Activated CD8-positive, alpha-beta T cell treated with anti-CD3 and anti-CD28 coated beads, Interleukin-2, amount 10 ng/mL, durations not matched to agents 7 days and 5 days (primary cell): ENCODE measurements around the gene NRP1. TPM values are rescaled to one million over a fixed set of nuclear protein-coding genes. Genes with fewer than 3 reads are reported as not detected.
A peak's percentile ranks its signal among the peaks of the same experiment; 100 is the strongest.

Experiments used
- ATAC-seq: fragments of 150-1000 bp; cut with Tn5 transposase; one replicate; pipeline ENCODE4 v1.10.0; 2021; ENCODE audit warnings: moderate library complexity
- CTCF ChIA-PET: fragments of 350-600 bp; sonication (Branson Sonifier 250); formaldehyde crosslinking; loops from one replicate; lab custom pipeline; 2021; ENCODE audit warnings: antibody characterized with exemption; lab: Charles Lee
- POLR2A ChIA-PET: fragments of 350-600 bp; sonication (Branson Sonifier 250); formaldehyde crosslinking; loops from one replicate; lab custom pipeline; 2021; ENCODE audit warnings: antibody characterized with exemption; lab: Charles Lee
- DNase-seq: peaks from one replicate; pipeline ENCODE4 v3.0.0-alpha.2; 2020
- H3K27ac Mint-ChIP-seq: one replicate; pipeline ENCODE4 v1.8.0; 2021; ENCODE audit warnings: mild to moderate bottlenecking, mixed read lengths
- H3K27me3 Mint-ChIP-seq: one replicate; pipeline ENCODE4 v1.8.0; 2021; ENCODE audit warnings: low read depth, mixed read lengths
- H3K36me3 Mint-ChIP-seq: one replicate; pipeline ENCODE4 v1.8.0; 2021; ENCODE audit warnings: low read depth, mixed read lengths
- H3K4me1 Mint-ChIP-seq: one replicate; pipeline ENCODE4 v1.8.0; 2021; ENCODE audit warnings: low read depth, mixed read lengths
- H3K4me3 Mint-ChIP-seq: one replicate; pipeline ENCODE4 v1.8.0; 2021; ENCODE audit warnings: mild to moderate bottlenecking, mixed read lengths
- H3K9me3 Mint-ChIP-seq: one replicate; pipeline ENCODE4 v1.8.0; 2022; ENCODE audit warnings: mixed read lengths; ENCODE audit not compliant: insufficient read depth
- total RNA-seq, 2 experiments: library from RNA; stranded (reverse); gene quantifications; one replicate each; pipeline ENCODE4 v1.2.3, GENCODE V29; 2021

NRP1 gene
- total RNA-seq, 2 experiments from 2014 or later: 0.11 to 0.23 TPM

DNA sequence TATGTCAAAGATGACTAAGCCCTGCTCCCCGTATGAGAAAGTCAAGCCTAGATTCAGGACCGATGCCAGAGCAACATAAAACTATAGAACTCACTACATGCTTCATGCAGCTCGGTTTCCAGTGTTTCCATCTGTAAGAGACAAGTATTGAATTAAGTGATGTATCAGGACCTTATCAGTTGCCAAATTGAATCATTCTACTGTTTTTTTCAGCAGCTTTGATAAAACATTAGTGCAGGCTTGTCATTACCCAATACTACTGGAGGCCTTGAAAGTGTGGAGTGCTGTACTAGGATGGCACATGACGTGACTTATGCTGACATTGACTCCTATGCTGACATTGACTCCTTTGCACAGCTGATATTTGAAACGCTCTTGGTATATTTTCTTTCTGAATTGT, 10.8 kb upstream of the NRP1 start:
- H3K4me3 Mint-ChIP-seq: no peak overlapping the region
- POLR2A ChIA-PET: no interaction called here
- CTCF ChIA-PET: no interaction called here
- no peaks in the 10 kb centered on the region for H3K9me3 Mint-ChIP-seq
- DNase-seq (no peak), ATAC-seq (no peak)
- H3K36me3 Mint-ChIP-seq: no peaks in the 10 kb centered on the region
- no peak overlapping the region for H3K27ac Mint-ChIP-seq
- peaks cover 5% of the 10 kb centered on the region for H3K4me1 Mint-ChIP-seq
- H3K27me3 Mint-ChIP-seq: peaks cover 19% of the 10 kb centered on the region

DNA sequence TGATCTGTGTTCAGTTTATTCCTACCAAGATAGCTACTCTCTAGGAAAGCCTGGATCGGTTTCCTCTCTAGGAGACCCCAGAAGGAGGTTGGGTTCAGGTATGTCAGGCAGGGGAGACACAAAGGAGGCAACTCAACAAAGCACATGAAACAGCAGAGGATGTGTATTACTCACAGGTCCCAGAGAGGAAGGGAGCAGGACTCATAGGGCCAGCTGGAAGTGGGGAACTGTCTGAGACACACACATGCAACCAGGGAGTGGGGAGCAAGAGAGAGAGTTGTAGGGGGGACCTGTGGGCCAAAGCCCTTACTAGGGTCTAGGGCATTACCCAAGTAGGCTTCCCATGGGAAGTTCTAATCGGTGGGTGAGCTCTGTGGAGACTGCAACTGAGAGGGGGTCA, 10.2 kb upstream of the NRP1 start:
- Mint-ChIP-seq H3K9me3 (no peaks in the 10 kb centered on the region), H3K36me3 (no peaks in the 10 kb centered on the region), H3K4me3 (no peak overlapping the region), H3K27ac (no peak overlapping the region), H3K27me3 (peaks cover 19% of the 10 kb centered on the region), H3K4me1 (peaks cover 5% of the 10 kb centered on the region)
- ATAC-seq: no peak
- DNase-seq: no peak
- ChIA-PET CTCF (no interaction called here), POLR2A (interaction anchor here (0.7 kb wide), 1 partner anchor 74 kb away, joined by 3 read pairs; no protein-coding TSS in a partner anchor)

DNA sequence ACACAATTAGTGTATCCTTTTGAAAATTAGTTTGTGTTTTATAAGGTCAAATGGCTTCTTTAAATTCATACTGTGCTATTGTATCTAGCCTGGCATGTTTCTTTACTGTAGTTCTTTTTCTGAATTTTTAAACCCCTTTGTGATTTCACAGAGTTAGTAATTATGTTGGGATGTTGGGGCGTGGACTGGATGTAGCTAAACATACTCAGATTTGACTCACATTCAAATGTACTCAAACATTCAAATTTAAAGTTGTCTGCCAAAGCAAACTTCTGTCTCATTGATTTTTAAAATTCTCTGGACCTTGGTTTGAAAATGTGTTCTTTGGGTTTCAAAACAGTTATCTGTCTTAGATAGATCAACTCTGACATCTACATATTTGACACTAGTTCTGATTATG, 7.2 kb upstream of the NRP1 start:
- ChIA-PET CTCF (no interaction called here), POLR2A (no interaction called here)
- peaks cover 8% of the 10 kb centered on the region for H3K4me1 Mint-ChIP-seq
- no peaks in the 10 kb centered on the region for H3K36me3 Mint-ChIP-seq
- H3K27me3 Mint-ChIP-seq: peaks cover 30% of the 10 kb centered on the region
- DNase-seq: no peak
- no peak overlapping the region for H3K27ac Mint-ChIP-seq
- no peaks in the 10 kb centered on the region for H3K9me3 Mint-ChIP-seq
- H3K4me3 Mint-ChIP-seq: no peak overlapping the region
- no peak for ATAC-seq

DNA sequence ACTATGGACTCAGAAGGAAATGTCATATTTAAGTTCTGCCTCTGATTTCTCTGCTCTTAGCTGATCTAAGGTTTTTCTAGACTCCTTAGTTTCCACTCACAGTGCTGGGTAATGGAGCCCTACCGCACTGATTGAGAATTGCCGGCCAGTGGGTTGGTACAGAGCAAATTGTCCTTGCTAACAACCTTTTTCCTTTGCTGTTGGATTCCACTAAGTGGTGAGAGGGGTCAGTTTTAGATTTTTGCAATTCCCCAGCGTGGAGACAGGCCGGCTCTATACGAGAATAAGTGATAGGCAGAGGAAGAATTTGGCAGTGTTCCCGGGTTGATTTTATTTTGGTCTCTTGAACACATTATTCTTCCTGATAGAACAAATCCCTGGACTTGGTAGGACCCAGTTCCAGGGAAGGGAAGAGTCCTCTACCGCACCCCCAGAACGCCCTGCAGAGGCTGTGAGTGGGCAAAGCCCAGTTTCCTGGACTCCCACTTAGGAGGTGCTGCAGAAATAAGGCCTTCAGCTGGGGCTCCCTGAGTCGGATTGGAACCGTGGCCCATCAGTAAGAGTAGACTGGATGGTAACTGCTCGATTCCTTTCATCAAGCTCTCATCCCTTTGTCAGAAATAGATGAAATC, 3.0 kb upstream of the NRP1 start:
- Mint-ChIP-seq H3K36me3 (no peaks in the 10 kb centered on the region), H3K9me3 (no peaks in the 10 kb centered on the region), H3K27me3 (peaks cover 57% of the 10 kb centered on the region), H3K4me3 (no peak overlapping the region), H3K27ac (no peak overlapping the region), H3K4me1 (peaks cover 17% of the 10 kb centered on the region)
- no peak for DNase-seq
- ATAC-seq: no peak
- CTCF ChIA-PET: interaction anchor here (0.6 to 1.2 kb wide), 2 partner anchors 12 to 135 kb away, joined by 3 read pairs; no protein-coding TSS in a partner anchor
- POLR2A ChIA-PET: interaction anchor here (0.6 kb wide), 1 partner anchor 14 kb away, joined by 3 read pairs; no protein-coding TSS in a partner anchor

DNA sequence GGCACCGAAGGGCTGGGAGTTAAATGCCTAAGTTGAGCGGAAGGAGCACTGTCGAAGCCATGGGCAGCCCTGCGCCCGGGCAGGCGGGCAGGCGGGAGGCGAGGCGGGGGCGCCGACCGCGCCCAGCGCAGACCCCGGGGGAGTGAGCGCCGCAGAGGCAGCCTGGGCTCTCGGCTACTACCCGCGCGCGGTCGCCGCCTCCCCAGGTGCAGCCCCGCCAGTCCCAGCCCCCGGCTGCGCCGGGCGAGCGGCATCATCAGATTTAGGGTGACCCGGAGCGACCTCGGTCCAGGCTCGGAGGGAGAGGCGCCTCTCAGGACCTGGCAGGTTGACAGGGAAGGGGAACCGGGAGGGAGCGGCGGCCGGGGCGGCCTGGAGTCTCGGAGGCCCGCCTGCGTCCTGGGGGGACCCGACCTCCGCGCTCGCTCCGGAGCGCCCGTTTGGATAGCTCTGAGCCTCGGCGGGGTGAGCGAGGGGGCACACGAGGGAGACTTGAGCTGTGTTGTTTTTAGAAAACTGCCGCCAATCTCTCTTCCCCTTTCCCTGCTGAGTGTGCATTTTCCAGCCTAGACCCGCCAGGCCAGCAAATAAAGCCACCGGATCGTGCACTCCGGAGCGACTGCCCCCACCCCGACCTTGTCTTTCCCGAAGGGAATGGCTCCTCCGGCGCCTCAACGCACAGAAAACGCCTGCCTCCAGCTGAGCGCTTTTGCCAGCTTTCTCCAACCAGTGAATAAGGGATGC, 2.3 kb upstream of the NRP1 start:
- no peaks in the 10 kb centered on the region for H3K36me3 Mint-ChIP-seq
- no peak overlapping the region for H3K27ac Mint-ChIP-seq
- POLR2A ChIA-PET: no interaction called here

DNA sequence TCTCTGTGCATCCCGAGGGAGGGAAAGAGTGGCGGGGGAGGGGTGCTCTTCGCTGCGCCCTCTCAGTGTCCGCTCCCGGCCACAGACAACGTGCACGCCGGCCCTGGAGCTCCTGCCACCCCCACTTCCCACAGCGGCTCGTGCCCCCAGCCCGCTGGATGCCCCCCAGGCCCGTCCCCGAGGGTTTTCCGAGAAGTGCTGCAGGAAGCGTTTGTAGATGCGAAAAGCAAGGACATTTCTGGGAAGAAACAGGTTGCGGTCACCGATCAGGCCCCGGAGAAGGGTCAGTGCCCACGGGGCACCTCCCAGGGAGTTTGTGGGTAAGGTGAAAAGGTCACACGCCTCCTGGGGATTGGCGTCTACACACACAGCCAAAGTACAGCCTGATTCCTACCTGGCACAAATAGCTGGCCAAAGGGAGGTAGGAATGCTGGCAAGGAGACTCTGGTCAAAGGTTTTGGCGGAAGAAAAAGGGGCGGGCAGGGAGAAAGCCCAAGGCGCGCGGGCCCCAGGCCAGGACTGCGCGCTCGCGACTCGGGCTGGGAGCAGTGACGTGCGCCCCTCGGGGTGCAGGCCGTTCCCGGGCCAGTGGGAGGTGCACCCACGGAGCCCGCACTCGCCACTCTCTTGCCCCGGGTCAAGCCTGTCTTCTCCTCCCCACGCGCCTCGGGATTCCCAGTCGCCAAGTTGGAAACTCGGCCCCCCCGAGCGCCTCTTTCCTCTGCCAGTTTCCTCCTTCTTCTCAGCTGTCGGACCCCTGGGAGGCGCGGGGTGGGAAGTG, 1.5 kb upstream of the NRP1 start:
- H3K27ac Mint-ChIP-seq: no peak overlapping the region
- no peaks in the 10 kb centered on the region for H3K36me3 Mint-ChIP-seq
- DNase-seq (no peak), ATAC-seq (no peak)
- H3K9me3 Mint-ChIP-seq: no peaks in the 10 kb centered on the region
- H3K4me3 Mint-ChIP-seq: peak overlapping the region; percentile 20
- POLR2A ChIA-PET: no interaction called here
- H3K4me1 Mint-ChIP-seq: peaks cover 16% of the 10 kb centered on the region
- peaks cover 66% of the 10 kb centered on the region for H3K27me3 Mint-ChIP-seq
- CTCF ChIA-PET: no interaction called here

More for the DNA sequence above, 2.3 kb upstream of the NRP1 start:
- Mint-ChIP-seq H3K9me3 (no peaks in the 10 kb centered on the region), H3K4me1 (peaks cover 16% of the 10 kb centered on the region), H3K4me3 (no peak overlapping the region), H3K27me3 (peaks cover 59% of the 10 kb centered on the region)
- ATAC-seq: no peak
- no peak for DNase-seq
- CTCF ChIA-PET: interaction anchor here (1.2 kb wide), 1 partner anchor 12 kb away, joined by 3 read pairs; no protein-coding TSS in a partner anchor

DNA sequence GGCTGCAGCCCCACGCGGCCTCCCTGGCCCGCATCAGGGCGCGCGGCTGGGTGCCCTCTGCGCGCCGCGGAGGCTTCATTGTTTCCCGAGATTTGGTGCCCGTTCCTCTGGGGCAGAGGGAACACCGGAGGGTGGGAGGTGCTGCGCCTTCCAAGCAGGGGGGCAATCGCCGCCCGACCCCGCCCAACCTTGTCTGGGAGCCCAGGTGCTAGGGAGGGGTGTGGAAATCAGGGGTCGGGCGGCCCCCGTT, 1.0 kb upstream of the NRP1 start:
- POLR2A ChIA-PET: no interaction called here
- ATAC-seq (no peak), DNase-seq (no peak)
- no peaks in the 10 kb centered on the region for H3K36me3 Mint-ChIP-seq
- H3K27me3 Mint-ChIP-seq: peaks cover 67% of the 10 kb centered on the region
- H3K4me3 Mint-ChIP-seq: no peak overlapping the region
- peaks cover 21% of the 10 kb centered on the region for H3K4me1 Mint-ChIP-seq
- CTCF ChIA-PET: no interaction called here
- no peak overlapping the region for H3K27ac Mint-ChIP-seq
- H3K9me3 Mint-ChIP-seq: no peaks in the 10 kb centered on the region

DNA sequence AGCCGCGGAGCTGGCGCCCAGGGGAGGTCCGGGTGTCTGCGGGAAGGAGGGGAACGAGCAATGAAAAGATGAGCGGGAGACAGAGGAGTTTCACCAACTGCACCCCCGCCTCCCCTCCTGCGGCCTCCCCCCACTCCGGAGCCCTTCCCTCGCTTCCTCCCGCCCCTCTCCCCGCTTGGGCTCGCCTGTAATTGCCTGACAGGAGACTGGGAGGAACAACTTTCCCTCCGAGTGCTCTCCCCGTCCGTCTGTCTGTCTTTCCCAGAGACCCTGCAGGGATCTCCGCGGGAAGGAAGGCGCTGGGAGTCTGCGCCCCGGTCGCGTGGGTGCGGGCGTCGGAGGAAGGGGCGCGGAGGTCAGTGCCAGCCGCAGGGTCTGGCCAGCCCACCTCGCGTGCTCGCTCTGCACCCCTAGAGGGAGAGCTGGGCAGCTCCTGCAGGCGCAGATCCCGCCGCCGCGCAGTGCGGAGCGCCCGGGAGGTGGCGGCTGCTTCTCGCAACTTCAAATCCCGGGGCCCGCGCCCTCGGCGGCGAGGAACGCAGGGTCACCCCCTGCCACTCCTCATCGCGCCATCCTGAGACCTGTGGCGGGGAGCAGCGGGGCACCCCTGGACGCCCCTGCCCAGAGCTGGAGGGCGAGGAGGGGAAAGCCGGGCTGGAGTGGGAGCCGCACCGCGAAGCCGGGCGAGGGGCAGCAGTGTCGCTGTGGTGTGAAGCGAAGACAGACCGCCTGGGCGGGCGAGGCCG, 511 bp upstream of the NRP1 start:
- ChIA-PET CTCF (interaction anchor here (0.9 kb wide), 1 partner anchor 142 kb away, joined by 3 read pairs; no protein-coding TSS in a partner anchor), POLR2A (no interaction called here)
- H3K36me3 Mint-ChIP-seq: no peaks in the 10 kb centered on the region
- peak overlapping the region; percentile 53 for H3K4me3 Mint-ChIP-seq
- peaks cover 23% of the 10 kb centered on the region for H3K4me1 Mint-ChIP-seq
- H3K27me3 Mint-ChIP-seq: peaks cover 69% of the 10 kb centered on the region
- no peak overlapping the region for H3K27ac Mint-ChIP-seq
- ATAC-seq (peak; percentile 50), DNase-seq (peak; percentile 27)
- H3K9me3 Mint-ChIP-seq: no peaks in the 10 kb centered on the region

DNA sequence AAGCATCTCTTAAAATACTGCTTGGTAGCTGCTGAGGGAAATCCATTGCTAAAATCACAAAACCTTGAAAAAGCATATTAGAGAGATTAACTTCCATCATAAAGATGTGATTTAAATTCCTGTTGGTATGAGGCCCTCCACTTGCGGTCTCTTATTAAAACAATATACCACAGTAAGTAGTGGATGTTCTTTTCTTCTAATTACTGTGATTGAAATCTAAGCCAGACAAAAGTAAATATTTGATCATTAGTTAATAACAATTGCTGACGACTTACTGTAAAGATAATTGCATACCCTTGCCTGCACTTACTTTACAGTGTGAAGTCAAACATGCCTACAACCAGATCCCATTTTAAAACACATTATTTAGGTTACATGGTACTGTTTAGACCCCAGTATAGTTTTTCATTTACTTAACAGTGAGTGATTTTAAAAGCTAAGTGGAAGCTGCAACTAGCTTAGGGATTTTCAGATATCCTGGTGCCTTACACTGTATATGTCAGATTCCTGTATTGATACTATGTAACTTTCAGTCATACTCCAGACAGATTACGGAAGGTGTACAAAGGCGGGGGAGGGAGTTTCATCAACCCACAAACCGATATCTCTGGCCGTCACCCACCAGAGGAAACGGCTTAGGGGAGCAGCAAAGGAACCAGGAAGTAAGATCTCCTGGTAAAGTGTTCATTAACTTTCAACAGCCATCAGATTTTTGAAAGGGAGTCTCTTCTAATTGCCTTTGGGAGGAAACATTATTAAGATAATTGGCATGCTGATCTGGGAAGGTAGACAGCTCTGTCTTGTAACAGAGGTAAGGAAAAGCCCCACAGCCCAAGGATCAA, 986 bp downstream of the NRP1 start:
- Mint-ChIP-seq H3K4me3 (peak overlapping the region; percentile 70), H3K36me3 (no peaks in the 10 kb centered on the region), H3K27ac (no peak overlapping the region), H3K4me1 (peaks cover 23% of the 10 kb centered on the region), H3K27me3 (peaks cover 70% of the 10 kb centered on the region), H3K9me3 (no peaks in the 10 kb centered on the region)
- DNase-seq (peak; percentile 62), ATAC-seq (peak; percentile 58)
- ChIA-PET CTCF (interaction anchor here (0.8 to 3.3 kb wide), 5 partner anchors 10 to 1304 kb away, joined by 3 to 27 read pairs (median 3); no protein-coding TSS in a partner anchor), POLR2A (no interaction called here)

DNA sequence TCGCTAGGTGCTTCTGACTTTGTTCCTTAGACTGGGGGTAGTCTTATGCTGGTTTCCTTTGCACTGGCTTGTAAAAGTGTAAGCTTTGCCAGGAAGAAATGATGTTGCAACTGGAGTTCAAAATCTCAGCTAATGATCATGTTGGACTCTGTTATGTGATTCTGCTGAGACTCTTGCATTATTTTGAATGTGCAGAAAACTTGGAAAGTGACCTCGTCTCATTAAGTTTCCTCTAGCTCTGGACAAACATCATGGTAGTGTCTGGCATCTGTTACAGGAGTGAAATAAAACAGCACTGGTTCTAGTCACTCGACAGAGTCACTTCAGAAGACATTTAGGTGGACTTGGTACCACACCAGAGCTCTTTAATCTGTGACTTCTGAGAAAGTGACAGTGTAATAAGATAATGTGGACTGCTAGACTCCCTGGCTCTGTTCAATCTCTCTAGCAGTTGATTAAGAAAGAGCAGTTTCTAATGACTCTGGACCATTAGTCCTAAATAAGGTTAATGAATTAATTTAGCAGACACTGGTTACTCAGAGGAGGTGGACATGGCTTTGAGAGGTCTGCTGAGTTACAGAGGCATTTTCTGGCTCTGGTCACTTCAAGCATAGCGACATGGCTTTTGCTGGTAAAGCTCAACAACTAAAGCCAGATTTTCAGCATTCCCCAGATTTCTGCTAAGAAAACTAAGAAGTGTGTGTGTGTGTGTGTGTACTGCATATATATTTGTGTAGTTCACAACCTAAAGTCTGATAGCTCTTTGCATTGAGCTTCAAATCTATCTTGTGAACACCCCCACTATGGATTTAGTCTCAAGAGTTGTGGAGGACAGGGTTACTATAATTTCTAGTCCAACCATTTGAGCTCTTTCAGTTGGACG, 2.0 kb downstream of the NRP1 start:
- POLR2A ChIA-PET: no interaction called here
- no peaks in the 10 kb centered on the region for H3K9me3 Mint-ChIP-seq
- H3K27me3 Mint-ChIP-seq: peaks cover 71% of the 10 kb centered on the region
- peaks cover 23% of the 10 kb centered on the region for H3K4me1 Mint-ChIP-seq
- no peak overlapping the region for H3K4me3 Mint-ChIP-seq
- CTCF ChIA-PET: interaction anchor here (1.2 to 3.3 kb wide), 6 partner anchors 9 to 1305 kb away, joined by 3 to 27 read pairs (median 8); no protein-coding TSS in a partner anchor
- no peaks in the 10 kb centered on the region for H3K36me3 Mint-ChIP-seq
- no peak for DNase-seq
- ATAC-seq: no peak
- H3K27ac Mint-ChIP-seq: no peak overlapping the region
